ENCODE measurements around the gene NAV3.

DNA sequence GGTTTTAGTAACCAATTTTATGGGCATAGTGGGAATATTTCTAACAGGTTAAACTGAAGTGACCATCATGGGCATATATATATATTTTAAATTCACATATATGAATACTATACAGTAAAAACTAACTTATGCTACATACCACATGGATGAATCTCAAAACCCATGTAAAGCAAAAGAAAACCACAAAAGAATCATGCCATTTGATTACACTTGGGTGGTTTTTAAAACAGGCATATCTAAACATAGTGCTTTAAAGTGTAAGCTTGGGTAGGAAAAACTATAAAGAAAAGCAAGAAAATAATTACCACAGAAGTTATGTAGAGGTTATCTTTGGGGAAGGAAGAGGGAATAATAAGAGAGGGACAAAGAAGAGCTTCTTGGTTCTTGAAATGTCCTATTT, 326.1 kb downstream of the NAV3 start:
- TF ChIP-seq CTCF (IDR thresholded peaks at IDR 0.05; ENCODE audit: low read depth, low read length, poor library complexity, severe bottlenecking) (no peak), EZH2phosphoT487 (IDR thresholded peaks at IDR 0.05; ENCODE audit: borderline replicate concordance, low read length) (no peak)
